GM19043 (cell line): ENCODE results near the gene TFPT.

Experiments used
- ATAC-seq: cut with Tn5 transposase; IDR thresholded peaks from one replicate; pipeline ENCODE4 v1.9.1; 2021; ENCODE audit warnings: low read depth; ENCODE audit not compliant: unreplicated experiment

Gene TFPT

GRCh38 chr19:54149021-54149812 is 33.8 kb upstream of the TFPT start:
- no peak for ATAC-seq

- no peak for ATAC-seq
These were observed 32.7 kb upstream of the TFPT start for GRCh38 chr19:54148158-54148557.

GRCh38 chr19:54147676-54148075 is 32.2 kb upstream of the TFPT start:
- no peak for ATAC-seq

- ATAC-seq = no peak
These were observed 30.2 kb upstream of the TFPT start for GRCh38 chr19:54145541-54146158.

GRCh38 chr19:54142166-54142780 is 26.8 kb upstream of the TFPT start:
- ATAC-seq = no peak

- ATAC-seq = no peak
These were observed 25.9 kb upstream of the TFPT start for GRCh38 chr19:54141356-54141755.

- ATAC-seq = no peak
These were observed 23.2 kb upstream of the TFPT start for GRCh38 chr19:54138489-54139256.

GRCh38 chr19:54137699-54138488 is 22.4 kb upstream of the TFPT start, which contains the start of gene CNOT3:
Gene CNOT3 (plus strand): TSS chr19:54137762. CDS start chr19:54142979, 5,217 bp downstream.
- no peak for ATAC-seq

GRCh38 chr19:54136864-54137698 is 21.6 kb upstream of the TFPT start:
- ATAC-seq = peak; percentile 73

GRCh38 chr19:54136086-54136863 is 20.8 kb upstream of the TFPT start:
- ATAC-seq = no peak

- ATAC-seq = no peak
These were observed 18.6 kb upstream of the TFPT start for GRCh38 chr19:54133957-54134590.

- ATAC-seq = no peak
These were observed 18.0 kb upstream of the TFPT start for GRCh38 chr19:54133312-54133956.

GRCh38 chr19:54129617-54129996 is 14.2 kb upstream of the TFPT start:
- ATAC-seq = no peak

GRCh38 chr19:54128796-54129616 is 13.5 kb upstream of the TFPT start:
- no peak for ATAC-seq

- ATAC-seq = no peak
These were observed 12.9 kb upstream of the TFPT start for GRCh38 chr19:54128441-54128725.

- no peak for ATAC-seq
These were observed 12.4 kb upstream of the TFPT start for GRCh38 chr19:54127688-54128440.
